KG1 (cell line): Measurements from ENCODE around the gene CHSY1.
A peak's percentile ranks its signal among the peaks of the same experiment; 100 is the strongest.

Experiments used
- DNase-seq: peaks from one replicate; lab custom pipeline; 2025; lab: John Stamatoyannopoulos, UW

The CHSY1 gene

GRCh38 chr15:101267320-101268104, 15.7 kb upstream of the CHSY1 start:
- DNase-seq: no peak

GRCh38 chr15:101266787-101267186, 14.9 kb upstream of the CHSY1 start:
- no peak for DNase-seq

DNA sequence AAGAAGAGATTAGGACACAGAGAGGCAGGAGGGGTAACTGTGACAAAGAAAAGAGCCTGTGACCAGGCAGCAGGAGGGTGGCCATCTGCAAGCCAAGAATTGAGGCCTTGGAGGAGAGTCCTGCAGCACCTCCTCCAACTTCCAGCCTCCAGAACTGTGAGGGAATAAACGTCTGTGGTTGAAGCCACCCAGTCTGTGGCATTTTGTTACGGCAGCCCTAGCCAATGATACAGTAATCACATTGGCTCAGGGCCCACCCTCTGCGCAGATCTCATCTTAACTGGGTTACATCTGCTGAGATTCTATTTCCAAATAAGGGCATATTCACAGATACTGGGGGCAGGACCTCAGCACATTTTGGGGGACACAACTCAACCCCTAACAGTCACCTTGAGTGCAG, 14.2 kb upstream of the CHSY1 start:
- no peak for DNase-seq

DNA sequence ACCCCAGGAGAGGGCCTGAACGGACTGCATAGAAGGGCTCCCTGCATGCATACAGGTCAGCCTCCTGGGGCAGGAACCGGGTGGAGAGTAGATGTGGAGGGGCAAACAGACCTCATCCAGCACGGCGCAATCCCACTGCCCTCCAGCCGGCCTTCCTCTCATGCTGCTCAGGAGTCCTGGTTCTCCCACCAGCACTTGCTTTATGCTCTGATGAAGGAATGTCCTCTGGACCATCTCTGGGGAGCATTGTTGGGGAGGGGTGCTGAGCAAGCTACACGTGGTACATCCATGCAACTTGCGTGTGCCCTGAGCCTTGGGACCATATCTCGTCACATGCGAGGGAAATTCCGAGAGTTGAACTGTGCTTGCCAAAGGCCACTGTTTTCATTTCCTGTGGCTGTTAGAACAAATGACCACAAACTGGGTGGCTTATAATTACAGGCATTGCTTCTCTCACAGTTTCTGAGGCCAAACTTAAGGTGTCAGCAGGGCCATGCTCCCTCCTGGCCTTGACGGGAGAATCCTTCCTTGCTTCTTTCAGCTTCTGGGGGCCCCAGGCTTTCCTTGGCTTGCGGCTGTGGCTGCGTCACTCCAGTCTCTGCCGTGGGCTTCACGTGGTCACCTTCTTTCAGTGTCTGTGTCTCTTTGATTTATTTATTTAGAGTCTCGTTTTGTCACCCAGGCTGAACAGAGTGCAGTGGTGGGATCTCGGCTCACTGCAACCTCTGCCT, 13.2 kb upstream of the CHSY1 start:
- no peak for DNase-seq

- no peak for DNase-seq
Observed at GRCh38 chr15:101264011-101264410, 12.2 kb upstream of the CHSY1 start.

- no peak for DNase-seq
Observed at GRCh38 chr15:101262551-101262950, 10.7 kb upstream of the CHSY1 start.

- DNase-seq: peak; percentile 75
Observed at GRCh38 chr15:101258238-101259144, 6.6 kb upstream of the CHSY1 start.

DNA sequence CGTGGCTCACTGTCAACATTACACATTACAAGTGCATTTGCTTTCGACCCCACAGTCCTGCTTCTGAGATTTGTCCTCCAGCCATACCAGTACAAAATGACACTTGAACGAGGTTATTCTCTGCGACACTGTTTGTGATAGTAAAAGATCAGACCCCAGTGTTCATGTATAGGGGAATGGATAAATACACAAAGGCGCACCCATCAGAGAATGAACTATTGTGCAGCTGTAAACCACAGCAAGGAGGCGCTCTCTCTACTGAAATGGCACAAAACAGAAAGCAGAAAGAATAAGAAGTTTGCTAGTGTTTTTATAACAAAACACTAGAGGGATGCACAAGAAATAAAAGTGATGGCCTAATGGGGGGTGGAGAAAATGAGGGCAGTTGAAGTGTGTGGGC, 4.9 kb upstream of the CHSY1 start:
- no peak for DNase-seq

DNA sequence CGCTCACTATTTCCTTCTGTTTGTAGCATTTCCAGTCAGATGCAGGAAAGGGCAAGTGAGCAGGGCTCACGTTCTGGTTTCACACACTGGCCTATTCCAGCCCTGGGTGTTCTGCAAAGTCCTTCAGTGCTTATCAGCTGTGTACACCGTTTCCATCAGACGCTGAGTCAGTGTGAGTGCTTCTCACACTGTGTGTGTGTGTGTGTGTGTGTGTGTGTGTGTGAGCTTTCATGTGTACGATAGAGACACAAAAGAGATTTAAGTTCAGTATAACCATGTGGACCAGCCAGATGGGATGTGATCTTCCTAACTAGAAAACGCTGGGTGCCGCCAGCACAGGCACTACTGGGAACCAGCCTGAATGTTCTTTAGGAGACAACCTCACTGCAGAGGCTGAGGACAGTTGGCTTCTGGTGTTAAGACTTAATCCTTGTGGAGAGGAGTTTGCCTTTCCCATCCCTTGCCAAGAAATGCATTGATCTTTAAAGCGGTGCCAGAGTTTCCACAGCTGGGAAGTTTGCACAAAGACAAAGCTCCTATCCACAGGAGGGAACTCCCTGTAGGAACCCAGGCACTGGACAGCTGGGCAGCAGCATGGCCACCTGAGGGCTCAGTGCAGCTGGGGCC, 3.9 kb upstream of the CHSY1 start:
- no peak for DNase-seq

DNA sequence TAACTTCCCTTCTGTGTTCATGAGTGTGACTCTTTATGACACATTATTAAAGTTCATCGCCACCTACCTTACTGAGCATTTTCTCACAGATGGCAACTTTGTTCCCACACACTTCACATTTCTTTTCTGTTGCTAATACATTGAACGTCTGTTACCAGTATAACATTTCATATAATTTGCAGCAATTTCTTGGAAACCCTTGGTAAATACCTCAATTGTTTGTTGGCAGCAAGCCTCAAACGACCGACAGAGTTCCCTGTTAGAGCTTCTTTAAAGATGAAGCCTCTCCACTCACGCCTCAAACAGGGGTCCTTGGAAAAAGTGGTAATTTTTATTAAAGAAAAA, 3.2 kb upstream of the CHSY1 start:
- no peak for DNase-seq

GRCh38 chr15:101254157-101255050, 2.6 kb upstream of the CHSY1 start:
- no peak for DNase-seq

DNA sequence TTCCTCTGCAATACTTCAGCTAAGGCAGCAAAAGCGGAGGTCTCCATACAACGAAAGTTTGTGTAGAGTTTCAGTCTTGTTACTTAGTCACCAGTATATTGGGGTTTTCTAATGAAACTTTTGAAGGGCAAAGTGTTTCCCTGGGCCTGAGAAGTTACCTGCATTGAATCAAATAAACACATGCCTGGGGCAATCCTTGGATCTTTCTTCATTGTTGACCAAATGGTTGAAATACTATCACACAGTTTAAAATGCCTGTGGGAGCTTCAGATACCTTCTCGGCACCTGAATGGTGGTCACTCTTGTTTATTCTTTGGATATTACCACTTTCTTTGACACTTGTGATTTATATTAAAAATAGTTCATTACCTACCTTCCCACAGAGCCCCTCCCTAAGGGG, 988 bp upstream of the CHSY1 start:
- no peak for DNase-seq

DNA sequence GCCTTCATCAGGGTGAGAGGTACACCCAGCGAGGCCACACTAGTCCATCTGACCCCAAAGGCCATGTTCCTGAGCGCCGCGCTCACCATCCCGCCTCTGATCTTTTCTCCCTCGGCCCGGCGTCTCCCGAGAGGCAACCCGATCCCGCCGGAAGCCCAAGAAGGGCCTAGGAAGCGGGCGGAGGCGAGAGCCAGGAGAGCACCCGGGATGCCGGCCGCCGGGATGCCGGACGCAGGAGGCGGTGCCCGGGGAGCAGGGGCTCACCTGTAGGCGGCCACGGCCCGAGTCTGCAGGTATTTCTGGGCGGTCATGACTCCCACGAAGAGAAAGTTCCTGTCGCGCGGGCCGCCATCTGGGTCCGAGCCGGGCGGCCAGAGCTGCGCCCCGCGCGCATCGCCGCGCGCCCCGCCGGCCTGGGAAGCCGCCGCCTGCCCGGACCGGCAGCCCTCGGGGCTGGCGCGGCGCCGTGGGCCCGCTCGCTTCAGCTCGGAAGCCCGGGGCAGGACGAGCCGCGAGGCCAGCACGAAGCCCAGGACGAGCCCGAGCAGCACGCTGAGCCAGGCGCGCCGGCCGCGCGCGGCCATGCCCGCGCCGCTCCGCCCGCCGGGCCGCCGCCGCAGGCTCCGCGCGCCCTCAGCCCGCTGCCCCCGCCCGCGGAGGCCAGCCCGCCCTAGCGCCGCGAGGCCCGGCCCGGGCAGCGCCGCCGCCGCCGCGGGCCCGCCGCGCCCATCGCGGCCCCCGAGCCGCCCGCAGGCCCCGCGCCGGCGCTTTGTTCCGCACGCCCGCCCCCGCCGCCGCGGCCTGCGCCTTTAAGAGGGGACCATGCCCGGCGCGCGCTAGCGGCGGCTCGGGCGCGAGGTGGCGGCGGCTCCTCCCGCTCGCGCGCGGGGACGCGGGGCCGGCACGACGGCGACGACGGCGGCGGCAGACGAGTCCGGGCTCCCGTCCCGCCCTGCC, 697 bp downstream of the CHSY1 start:
- no peak for DNase-seq

DNA sequence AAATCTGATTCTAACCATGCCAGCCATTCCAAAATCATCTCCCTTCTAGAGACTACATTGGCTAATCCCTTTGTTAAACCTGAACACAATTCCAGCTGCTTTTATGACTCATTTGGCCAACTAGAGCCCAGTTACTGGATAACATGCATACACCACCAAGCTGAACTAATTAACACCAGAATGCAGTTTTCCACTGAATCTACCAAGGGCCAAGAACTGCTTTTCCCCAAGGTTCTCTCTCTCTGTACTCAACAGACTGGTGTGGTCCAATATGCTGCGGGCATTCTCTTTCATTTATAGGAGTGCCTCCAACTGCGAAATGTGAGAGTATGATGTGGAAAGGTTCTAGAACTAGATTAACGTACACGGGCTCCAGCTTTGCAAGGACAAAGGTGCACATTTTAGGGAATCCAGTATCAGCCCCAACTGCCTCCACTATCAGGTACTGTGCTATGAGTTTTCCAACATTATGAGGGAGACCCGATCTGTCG, 1.5 kb downstream of the CHSY1 start:
- no peak for DNase-seq

GRCh38 chr15:101248274-101248673, 3.6 kb downstream of the CHSY1 start:
- DNase-seq: no peak

- no peak for DNase-seq
Observed at GRCh38 chr15:101246824-101247745, 4.8 kb downstream of the CHSY1 start.

DNA sequence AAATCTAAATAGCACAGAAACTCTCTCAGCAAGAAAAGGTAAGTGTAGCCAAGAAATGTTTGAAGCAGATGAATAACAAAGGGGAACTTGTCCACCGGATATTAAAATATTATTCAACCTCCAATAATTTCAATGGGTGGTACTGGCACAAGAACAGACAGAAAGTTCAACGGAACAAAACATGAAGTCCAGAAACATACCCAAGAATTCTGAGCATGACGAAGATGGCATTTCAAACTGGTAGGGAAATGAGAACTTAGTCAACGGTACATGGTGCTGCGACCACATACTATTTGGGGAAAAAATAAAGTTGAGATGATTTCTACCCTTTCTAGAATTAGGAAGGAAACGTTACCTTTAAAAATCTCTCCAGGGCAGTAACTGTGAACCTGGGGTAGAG, 5.5 kb downstream of the CHSY1 start:
- no peak for DNase-seq

- no peak for DNase-seq
Observed at GRCh38 chr15:101244889-101245668, 6.8 kb downstream of the CHSY1 start.
